ENCODE measurements around the gene ITGA8.

DNA sequence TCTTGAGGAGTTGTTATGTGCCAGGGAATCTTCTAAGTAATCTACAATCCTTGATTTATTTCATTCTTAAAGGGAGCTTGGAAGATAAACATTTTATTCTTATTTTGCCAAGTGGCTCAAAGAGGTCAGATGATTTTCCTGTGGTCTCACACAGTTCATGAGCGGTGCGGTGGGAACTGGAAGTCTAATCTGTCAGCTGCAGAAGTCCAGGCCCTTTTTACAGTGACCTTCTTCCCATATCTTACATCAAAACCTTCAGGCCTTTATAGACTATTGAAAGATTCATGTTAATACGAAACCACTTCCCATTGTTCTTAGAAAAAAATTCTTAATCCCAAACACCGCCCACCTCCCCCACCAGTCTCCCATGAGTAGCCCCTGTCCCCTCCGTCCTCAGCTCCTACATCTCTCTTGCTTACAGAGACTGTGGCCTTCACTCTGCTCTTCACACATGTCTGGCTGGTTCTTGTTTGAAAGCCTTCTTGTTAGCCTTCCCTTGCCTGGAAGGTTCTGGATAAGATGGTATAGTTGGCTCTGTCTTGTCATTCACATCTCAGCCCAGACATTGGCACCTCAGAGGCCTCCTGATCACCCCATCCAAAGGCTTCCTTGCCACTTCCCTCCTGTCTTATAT is 61.5 kb downstream of the ITGA8 start:
- TF ChIP-seq, protein P1, sequence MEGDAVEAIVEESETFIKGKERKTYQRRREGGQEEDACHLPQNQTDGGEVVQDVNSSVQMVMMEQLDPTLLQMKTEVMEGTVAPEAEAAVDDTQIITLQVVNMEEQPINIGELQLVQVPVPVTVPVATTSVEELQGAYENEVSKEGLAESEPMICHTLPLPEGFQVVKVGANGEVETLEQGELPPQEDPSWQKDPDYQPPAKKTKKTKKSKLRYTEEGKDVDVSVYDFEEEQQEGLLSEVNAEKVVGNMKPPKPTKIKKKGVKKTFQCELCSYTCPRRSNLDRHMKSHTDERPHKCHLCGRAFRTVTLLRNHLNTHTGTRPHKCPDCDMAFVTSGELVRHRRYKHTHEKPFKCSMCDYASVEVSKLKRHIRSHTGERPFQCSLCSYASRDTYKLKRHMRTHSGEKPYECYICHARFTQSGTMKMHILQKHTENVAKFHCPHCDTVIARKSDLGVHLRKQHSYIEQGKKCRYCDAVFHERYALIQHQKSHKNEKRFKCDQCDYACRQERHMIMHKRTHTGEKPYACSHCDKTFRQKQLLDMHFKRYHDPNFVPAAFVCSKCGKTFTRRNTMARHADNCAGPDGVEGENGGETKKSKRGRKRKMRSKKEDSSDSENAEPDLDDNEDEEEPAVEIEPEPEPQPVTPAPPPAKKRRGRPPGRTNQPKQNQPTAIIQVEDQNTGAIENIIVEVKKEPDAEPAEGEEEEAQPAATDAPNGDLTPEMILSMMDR (conservative IDR thresholded peaks at IDR 0.05; ENCODE audit: low read depth, low read length): no peak
- TF ChIP-seq EZH2 (IDR thresholded peaks at IDR 0.05; ENCODE audit: borderline replicate concordance, low read depth, low read length, poor library complexity, severe bottlenecking): no peak
